ENCODE data around the gene LMF1.

The LMF1 gene

DNA sequence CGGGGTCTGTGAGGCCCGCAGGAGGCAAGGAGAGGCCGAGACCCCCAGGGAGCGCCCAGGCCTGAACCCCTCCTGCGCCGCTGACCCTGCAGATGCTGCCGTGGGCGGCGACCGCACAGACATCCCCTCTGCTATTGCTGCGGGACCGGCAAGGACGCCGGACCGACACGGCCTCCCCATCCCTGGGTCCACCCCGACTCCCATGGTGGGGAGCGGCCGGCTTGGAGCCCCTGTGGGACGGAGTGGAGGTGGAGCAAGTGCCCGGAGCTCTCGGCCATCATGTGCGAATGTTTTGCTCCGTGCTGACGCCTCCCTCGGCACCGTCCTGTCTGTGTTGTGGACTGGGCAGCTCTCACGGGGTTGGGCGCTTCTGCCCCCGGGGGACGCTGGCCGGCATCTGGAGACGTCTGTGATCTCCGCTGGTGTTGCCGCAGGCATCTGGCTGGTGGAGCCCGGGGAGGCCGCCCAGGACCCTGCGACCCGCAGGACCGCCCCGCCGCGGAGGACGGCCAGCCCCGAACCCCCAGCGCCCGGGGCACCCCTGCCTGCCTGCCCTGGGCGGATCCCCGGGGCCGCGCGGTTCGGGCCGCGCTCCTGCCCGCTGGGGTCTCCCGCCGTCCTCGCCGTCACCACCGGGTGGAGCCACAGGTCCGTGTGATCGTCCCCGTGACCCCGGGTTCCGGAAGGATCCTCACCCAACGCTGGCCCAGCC is 157.4 kb downstream of the LMF1 start:
- peak; percentile 49 to 56 for DNase-seq (ENCODE audit: low read depth in 2 of 2)

DNA sequence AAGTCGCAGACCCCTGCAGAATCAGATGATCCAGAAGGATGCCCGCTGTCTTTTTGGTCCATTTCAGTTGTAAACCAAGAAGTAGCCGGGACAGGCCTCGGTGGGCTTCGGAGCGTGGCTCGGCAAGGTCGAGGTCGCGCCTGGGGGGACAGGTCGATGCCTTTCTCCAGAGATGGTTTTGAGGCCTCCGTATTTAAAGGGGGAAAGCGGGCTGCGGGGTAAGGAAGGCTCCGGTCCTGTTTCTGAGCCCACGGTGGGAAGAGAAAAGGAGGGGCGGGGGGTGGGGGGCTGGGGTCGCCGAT is 162.7 kb downstream of the LMF1 start:
- DNase-seq (ENCODE audit: low read depth in 2 of 2) = no peak

DNA sequence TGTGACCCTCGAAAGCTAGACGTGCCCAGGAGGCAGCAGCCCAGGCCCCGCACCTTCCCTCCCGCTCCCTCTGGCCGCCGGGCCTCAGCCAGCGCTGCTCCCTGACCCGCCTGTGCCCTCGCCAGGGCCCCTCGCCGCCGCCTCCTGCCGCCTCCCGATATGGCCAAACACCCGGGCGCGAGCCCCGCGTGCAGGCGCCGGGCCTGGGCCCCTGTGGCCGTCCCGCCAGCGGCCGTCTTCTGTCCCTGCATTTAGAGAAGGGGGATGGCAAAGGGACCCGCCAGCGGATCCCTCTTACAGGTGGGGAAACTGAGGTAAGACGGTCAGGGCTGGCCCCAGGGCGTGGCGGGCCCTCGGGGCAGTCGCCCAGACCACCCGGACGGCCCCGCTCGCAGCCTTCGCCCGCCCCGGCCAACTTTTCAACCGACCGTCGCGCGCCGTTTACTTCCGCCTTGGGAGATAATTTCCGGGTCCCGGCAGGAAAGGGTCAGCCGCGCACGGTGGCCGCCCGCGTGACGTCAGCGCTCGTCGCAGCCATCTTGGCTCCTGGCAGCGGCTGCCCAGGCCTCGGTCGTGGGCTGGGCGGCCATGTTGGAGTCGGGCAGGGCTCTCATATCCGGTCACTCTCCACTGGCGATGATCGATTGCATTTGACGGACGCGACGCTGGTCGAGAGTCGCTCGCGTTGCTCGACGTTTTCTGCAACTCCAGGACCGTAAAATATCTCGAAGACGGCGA is 163.3 kb downstream of the LMF1 start:
- DNase-seq (ENCODE audit: low read depth in 2 of 2) = peak; percentile 72 to 80

DNA sequence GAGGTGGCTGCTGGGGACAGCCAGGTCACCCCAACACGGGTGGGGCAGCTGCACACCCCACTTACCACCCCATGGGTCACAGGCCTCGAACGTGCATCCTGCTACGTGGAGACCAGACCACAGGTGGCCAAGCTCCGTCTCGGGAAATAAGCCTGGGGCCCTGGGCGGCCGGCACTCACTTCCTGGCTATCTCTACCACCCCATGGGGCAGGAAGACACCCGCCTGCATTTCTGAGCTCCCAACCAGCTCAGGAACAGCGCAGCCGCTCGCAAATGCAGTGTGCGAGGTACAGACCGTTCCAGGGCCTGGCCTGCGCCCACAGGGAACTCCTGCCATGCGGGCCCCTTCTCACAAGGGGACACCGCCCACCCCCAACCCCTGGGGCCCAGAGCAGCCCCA is 165.3 kb downstream of the LMF1 start:
- DNase-seq (ENCODE audit: low read depth in 2 of 2) = no peak

DNA sequence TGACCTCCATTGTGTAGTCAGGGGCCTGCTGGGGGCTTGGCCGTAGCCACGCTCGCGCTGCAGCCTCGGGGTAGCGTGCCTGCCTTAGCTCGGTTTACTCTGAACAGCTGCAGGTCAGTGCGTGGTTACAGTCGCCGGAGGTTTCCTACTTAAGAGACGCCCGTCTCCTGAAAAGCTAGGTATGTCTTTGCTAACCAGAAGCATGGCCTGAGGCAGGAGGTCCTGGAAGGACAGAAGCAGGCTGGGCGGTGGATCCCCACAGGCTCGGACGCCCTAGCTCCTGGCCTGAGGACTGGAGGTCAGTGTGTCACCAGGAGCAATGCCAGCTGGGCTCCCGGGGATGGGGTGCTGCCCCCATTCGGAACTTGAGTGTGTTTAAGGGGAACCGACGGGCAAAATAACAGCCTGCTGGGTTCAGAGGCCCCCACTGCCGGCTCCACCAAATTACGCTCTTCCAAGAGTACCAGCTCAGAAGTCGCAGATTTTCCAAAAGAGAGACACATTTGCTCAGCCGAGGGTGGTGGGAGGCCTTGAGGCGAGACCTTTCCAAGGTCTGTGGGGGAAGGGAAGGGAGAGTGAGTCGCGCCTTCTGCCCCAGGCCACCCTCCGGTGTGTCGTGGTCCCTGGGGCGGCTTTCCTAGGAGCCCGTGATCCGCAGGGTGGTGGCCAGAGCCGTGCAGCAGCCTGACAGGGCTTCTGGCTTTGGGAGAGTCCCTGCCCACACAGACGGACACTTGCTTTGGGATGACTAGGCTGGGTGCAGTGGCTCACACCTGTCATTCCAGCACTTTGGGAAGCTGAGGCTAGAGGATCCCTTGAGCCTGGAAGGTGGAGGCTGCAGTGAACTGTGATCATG is 166.4 kb downstream of the LMF1 start:
- DNase-seq (ENCODE audit: low read depth in 2 of 2) = no peak

DNA sequence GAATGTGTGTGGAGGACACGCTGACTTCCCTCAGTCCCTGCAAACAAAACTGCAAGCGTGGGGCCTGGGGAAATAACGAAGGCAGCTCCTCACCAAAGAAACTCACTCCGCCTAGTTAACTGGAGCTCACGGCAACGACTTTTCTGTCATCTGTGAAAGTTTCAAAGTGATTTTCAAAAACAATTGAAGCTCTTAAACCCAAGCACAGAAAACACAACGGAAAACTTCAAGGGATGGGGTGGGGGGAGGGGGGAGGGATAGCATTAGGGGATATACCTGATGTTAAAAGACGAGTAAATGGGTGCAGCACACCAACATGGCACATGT is 167.1 kb downstream of the LMF1 start:
- DNase-seq (ENCODE audit: low read depth in 2 of 2) = no peak

Data from stimulated activated CD4-positive, alpha-beta T cell treated with anti-CD3 and anti-CD28 coated beads, Interleukin-1b, Interleukin-23, amount 100 ng/mL, for 4 hours (primary cell).